ENCODE data around the gene RXFP3. TPM values are rescaled to one million over a fixed set of nuclear protein-coding genes. Genes with fewer than 3 reads are reported as not detected.

The RXFP3 gene
- total RNA-seq, 4 donors from 2014 or later, result not detected

GRCh38 chr5:33931136-33931535 lies 5.0 kb upstream of the RXFP3 start:
- WGBS, 2 donors (ENCODE audit: low coverage in 1 of 2), result 69 to 79% methylated on average over 5 of the region's 5 CpGs
- no peaks in the 10 kb centered on the region for H3K9me3 ChIP-seq
- H3K27me3 ChIP-seq, result peaks cover 8% of the 10 kb centered on the region
- no peaks in the 10 kb centered on the region for H3K36me3 ChIP-seq
- in situ Hi-C loops (cut with MboI; ENCODE audit: low pct_ligation_motif_present in 1 of 4, low pct_unique_long_range_greater_than_20kb in 1 of 4, low sequenced_read_pairs in 3 of 4), result loop anchor here in 3 of 4 donors (10.0 to 25.0 kb wide), 3 partner anchors 469 to 496 kb away; partner anchors contain the start of gene TARS1 (in 1 of the 3)
- H3K4me1 ChIP-seq, result peaks cover 0 to 6% (median 2%) of the 10 kb centered on the region in 4 donors
- intact Hi-C loops (cut with DNase I; ENCODE audit: low total_unique reads), result loop anchor here (10.0 kb wide), 1 partner anchor 496 kb away; no protein-coding TSS in a partner anchor
- TF ChIP-seq POLR2AphosphoS5 (IDR thresholded peaks at IDR 0.05), result no peak
- no peak for TF ChIP-seq POLR2A (IDR thresholded peaks at IDR 0.05)
- TF ChIP-seq CTCF (IDR thresholded peaks at IDR 0.05), result no peak
- TF ChIP-seq EP300 (IDR thresholded peaks at IDR 0.05; ENCODE audit: low read depth), result no peak
- no peak overlapping the region for H3K27ac ChIP-seq
- no peak for DNase-seq
- H3K4me3 ChIP-seq, result no peak overlapping the region

GRCh38 chr5:33933723-33934169 lies 2.4 kb upstream of the RXFP3 start:
- TF ChIP-seq POLR2A (IDR thresholded peaks at IDR 0.05), result no peak
- TF ChIP-seq POLR2AphosphoS5 (IDR thresholded peaks at IDR 0.05), result no peak
- no peak for TF ChIP-seq EP300 (IDR thresholded peaks at IDR 0.05; ENCODE audit: low read depth)
- TF ChIP-seq CTCF (IDR thresholded peaks at IDR 0.05), result no peak
- in situ Hi-C loops (cut with MboI; ENCODE audit: low pct_ligation_motif_present in 1 of 4, low pct_unique_long_range_greater_than_20kb in 1 of 4, low sequenced_read_pairs in 3 of 4), result loop anchor here in 3 of 4 donors (10.0 to 25.0 kb wide), 3 partner anchors 471 to 499 kb away; partner anchors contain the start of gene TARS1 (in 1 of the 3)

GRCh38 chr5:33934176-33934575 lies 2.0 kb upstream of the RXFP3 start:
- H3K4me3 ChIP-seq, result no peak overlapping the region
- DNase-seq, result no peak
- H3K27me3 ChIP-seq, result peaks cover 39% of the 10 kb centered on the region
- in situ Hi-C loops (cut with MboI; ENCODE audit: low pct_ligation_motif_present in 1 of 4, low pct_unique_long_range_greater_than_20kb in 1 of 4, low sequenced_read_pairs in 3 of 4) (loop anchor here in 3 of 4 donors (10.0 to 25.0 kb wide), 3 partner anchors 472 to 499 kb away; partner anchors contain the start of gene TARS1 (in 1 of the 3)), intact Hi-C loops (cut with DNase I; ENCODE audit: low total_unique reads) (loop anchor here (10.0 kb wide), 1 partner anchor 499 kb away; no protein-coding TSS in a partner anchor)
- H3K27ac ChIP-seq, result no peak overlapping the region
- peaks cover 0 to 12% (median 7%) of the 10 kb centered on the region in 4 donors for H3K4me1 ChIP-seq
- no peaks in the 10 kb centered on the region for H3K36me3 ChIP-seq
- WGBS, 2 donors (ENCODE audit: low coverage in 1 of 2), result 50 to 60% methylated on average over 1 of the region's 1 CpG
- TF ChIP-seq EP300 (IDR thresholded peaks at IDR 0.05; ENCODE audit: low read depth) (no peak), CTCF (IDR thresholded peaks at IDR 0.05) (no peak), POLR2AphosphoS5 (IDR thresholded peaks at IDR 0.05) (no peak), POLR2A (IDR thresholded peaks at IDR 0.05) (no peak)
- no peaks in the 10 kb centered on the region for H3K9me3 ChIP-seq

More at GRCh38 chr5:33933723-33934169, 2.4 kb upstream of the RXFP3 start:
- DNase-seq, result no peak
- intact Hi-C loops (cut with DNase I; ENCODE audit: low total_unique reads), result loop anchor here (10.0 kb wide), 1 partner anchor 499 kb away; no protein-coding TSS in a partner anchor
- no peaks in the 10 kb centered on the region for H3K9me3 ChIP-seq
- WGBS, 2 donors (ENCODE audit: low coverage in 1 of 2), result 83% methylated on average over 2 to 3 of the region's 3 CpGs
- no peaks in the 10 kb centered on the region for H3K36me3 ChIP-seq
- H3K4me1 ChIP-seq, result peaks cover 0 to 12% (median 7%) of the 10 kb centered on the region in 4 donors
- H3K4me3 ChIP-seq, result no peak overlapping the region
- no peak overlapping the region for H3K27ac ChIP-seq
- H3K27me3 ChIP-seq, result peaks cover 34% of the 10 kb centered on the region

- no peak overlapping the region for H3K27ac ChIP-seq
- peaks cover 54% of the 10 kb centered on the region for H3K27me3 ChIP-seq
- H3K9me3 ChIP-seq, result no peaks in the 10 kb centered on the region
- peak overlapping the region in 1 of 4 donors; percentile 35 for H3K4me3 ChIP-seq
- intact Hi-C loops (cut with DNase I; ENCODE audit: low total_unique reads) (loop anchor here (10.0 kb wide), 1 partner anchor 501 kb away; no protein-coding TSS in a partner anchor), in situ Hi-C loops (cut with MboI; ENCODE audit: low pct_ligation_motif_present in 1 of 4, low pct_unique_long_range_greater_than_20kb in 1 of 4, low sequenced_read_pairs in 3 of 4) (loop anchor here in 3 of 4 donors (10.0 to 25.0 kb wide), 3 partner anchors 474 to 501 kb away; partner anchors contain the start of gene TARS1 (in 1 of the 3))
- 22% methylated on average over 21 of the region's 30 CpGs; no CpG with 5 or more reads in 1 of the 2 donors for WGBS, 2 donors (ENCODE audit: low coverage in 1 of 2)
- H3K4me1 ChIP-seq, result peaks cover 0 to 12% (median 7%) of the 10 kb centered on the region in 4 donors
- DNase-seq, result peak; percentile 15
- TF ChIP-seq POLR2A (IDR thresholded peaks at IDR 0.05) (no peak), CTCF (IDR thresholded peaks at IDR 0.05) (peak in 4 of 5 experiments; percentile 20 to 35 (median 26))
- H3K36me3 ChIP-seq, result no peaks in the 10 kb centered on the region
Observed at GRCh38 chr5:33936004-33936380, 194 bp upstream of the RXFP3 start.
